Uterus (tissue), 4 donors: ENCODE measurements around the gene SLC7A14. TPM values are rescaled to one million over a fixed set of nuclear protein-coding genes. Genes with fewer than 3 reads are reported as not detected.

Experiments
- DNase-seq, 2 donors: peaks; one replicate each; pipeline ENCODE4 v3.0.0-alpha.2; 2019 to 2020
- H3K27ac ChIP-seq, 2 donors: fragments of 200-600 bp; sonication (generic); 1 replicate in 1 of 2; 2 replicates in 1 of 2; pipeline ENCODE4 v1.5.1; 2016 to 2018
- H3K27me3 ChIP-seq, 2 donors: fragments of 200-600 bp; sonication (generic); one replicate each; pipeline ENCODE4 v1.5.1; 2018 to 2019; ENCODE audit warnings: control low read depth in 1 of 2
- H3K36me3 ChIP-seq, 2 donors: fragments of 200-600 bp; sonication (generic); one replicate each; pipeline ENCODE4 v1.5.1; 2019; ENCODE audit warnings: control low read depth in 1 of 2
- H3K4me1 ChIP-seq, 2 donors: fragments of 200-600 bp; sonication (generic); one replicate each; pipeline ENCODE4 v1.5.1; 2018 to 2019; ENCODE audit warnings: control low read depth in 1 of 2
- H3K4me3 ChIP-seq, 2 donors: fragments of 200-600 bp; sonication (generic); 1 replicate in 1 of 2; 2 replicates in 1 of 2; pipeline ENCODE4 v1.5.1; 2018 to 2019; ENCODE audit warnings: mild to moderate bottlenecking in 1 of 2
- H3K9me3 ChIP-seq, 2 donors: fragments of 200-600 bp; sonication (generic); one replicate each; pipeline ENCODE4 v1.5.1; 2019; ENCODE audit warnings: control low read depth in 1 of 2
- CTCF ChIP-seq, 4 experiments: fragments of 200-600 bp in 2 of 4; fragments of 450-650 bp in 2 of 4; sonication (generic) in 2 of 4; IDR thresholded peaks; one replicate each; pipeline ENCODE4 v1.5.1; 2016 to 2019; ENCODE audit warnings: antibody characterized with exemption in 4 of 4, mild to moderate bottlenecking in 2 of 4, moderate library complexity in 1 of 4
- POLR2A ChIP-seq, 2 donors: fragments of 450-650 bp; IDR thresholded peaks; one replicate each; pipeline ENCODE4 v1.6.1; 2016; ENCODE audit warnings: antibody characterized with exemption in 2 of 2, mild to moderate bottlenecking in 1 of 2, moderate library complexity in 1 of 2
- intact Hi-C: fragments of 100-400 bp; cut with DNase I; formaldehyde crosslinking; loops from one replicate; pipeline ENCODE4 v1.15.1; 2023; ENCODE audit warnings: low total_unique reads
- total RNA-seq, 4 donors: library from RNA; depleted of rRNA in 3 of 4; stranded (reverse); fragments of >200 nt in 3 of 4; gene quantifications; one replicate each; pipeline versions ENCODE4 v1.1.0 to v1.2.4, GENCODE V29; 2014 to 2023
- donor health status: DM: yes; HTN: yes; CAD: no.

The SLC7A14 gene
- total RNA-seq, 4 donors from 2014 or later = 0.55 TPM; not detected in 3

GRCh38 chr3:170598091-170598502 is 12.2 kb upstream of the SLC7A14 start:
- no peak for TF ChIP-seq POLR2A (IDR thresholded peaks at IDR 0.05)
- TF ChIP-seq CTCF (IDR thresholded peaks at IDR 0.05) = no peak
- Histone ChIP-seq H3K4me3 (no peak overlapping the region), H3K27ac (no peak overlapping the region), H3K36me3 (no peaks in the 10 kb centered on the region), H3K4me1 (no peaks in the 10 kb centered on the region), H3K9me3 (no peaks in the 10 kb centered on the region), H3K27me3 (no peaks in the 10 kb centered on the region)
- intact Hi-C loops = no loop called here
- DNase-seq = no peak

GRCh38 chr3:170594528-170594927 is 8.7 kb upstream of the SLC7A14 start:
- DNase-seq = no peak
- H3K4me3 ChIP-seq = no peak overlapping the region
- intact Hi-C loops = no loop called here
- no peaks in the 10 kb centered on the region for H3K9me3 ChIP-seq
- no peaks in the 10 kb centered on the region for H3K4me1 ChIP-seq
- no peaks in the 10 kb centered on the region for H3K27me3 ChIP-seq
- TF ChIP-seq POLR2A (IDR thresholded peaks at IDR 0.05) (no peak), CTCF (IDR thresholded peaks at IDR 0.05) (no peak)
- H3K36me3 ChIP-seq = no peaks in the 10 kb centered on the region
- no peak overlapping the region for H3K27ac ChIP-seq

GRCh38 chr3:170593634-170594033 is 7.8 kb upstream of the SLC7A14 start:
- no peak for DNase-seq
- no peaks in the 10 kb centered on the region for H3K27me3 ChIP-seq
- H3K36me3 ChIP-seq = no peaks in the 10 kb centered on the region
- no peaks in the 10 kb centered on the region for H3K4me1 ChIP-seq
- intact Hi-C loops = no loop called here
- no peak overlapping the region for H3K4me3 ChIP-seq
- no peaks in the 10 kb centered on the region for H3K9me3 ChIP-seq
- no peak overlapping the region for H3K27ac ChIP-seq
- TF ChIP-seq CTCF (IDR thresholded peaks at IDR 0.05) (no peak), POLR2A (IDR thresholded peaks at IDR 0.05) (no peak)

GRCh38 chr3:170589113-170589512 is 3.2 kb upstream of the SLC7A14 start:
- DNase-seq = no peak
- H3K36me3 ChIP-seq = no peaks in the 10 kb centered on the region
- intact Hi-C loops = no loop called here
- peaks cover 11 to 20% of the 10 kb centered on the region in 2 donors for H3K27me3 ChIP-seq
- no peaks in the 10 kb centered on the region for H3K4me1 ChIP-seq
- no peak overlapping the region for H3K27ac ChIP-seq
- no peak overlapping the region for H3K4me3 ChIP-seq
- no peaks in the 10 kb centered on the region for H3K9me3 ChIP-seq
- TF ChIP-seq CTCF (IDR thresholded peaks at IDR 0.05) (no peak), POLR2A (IDR thresholded peaks at IDR 0.05) (no peak)

- H3K36me3 ChIP-seq = no peaks in the 10 kb centered on the region
- DNase-seq = no peak
- no peak for TF ChIP-seq CTCF (IDR thresholded peaks at IDR 0.05)
- TF ChIP-seq POLR2A (IDR thresholded peaks at IDR 0.05) = no peak
- H3K27me3 ChIP-seq = peaks cover 14 to 34% of the 10 kb centered on the region in 2 donors
- intact Hi-C loops = no loop called here
- no peak overlapping the region for H3K4me3 ChIP-seq
- no peaks in the 10 kb centered on the region for H3K9me3 ChIP-seq
- no peak overlapping the region for H3K27ac ChIP-seq
- H3K4me1 ChIP-seq = no peaks in the 10 kb centered on the region
Observed at GRCh38 chr3:170585008-170585936, 603 bp downstream of the SLC7A14 start.
